NCI-H526 treated with DMSO at 0.1 percent for 48 hours (cell line): ENCODE measurements around the gene IP6K1.
"Not testable (repeated sequence)": the region's sequence is repeated elsewhere in the genome, so short reads cannot be mapped to it uniquely, and the experiment has no call there.

Experiments
- DNase-seq: peaks from one replicate; lab custom pipeline; 2025; lab: John Stamatoyannopoulos, UW

IP6K1 gene

DNA sequence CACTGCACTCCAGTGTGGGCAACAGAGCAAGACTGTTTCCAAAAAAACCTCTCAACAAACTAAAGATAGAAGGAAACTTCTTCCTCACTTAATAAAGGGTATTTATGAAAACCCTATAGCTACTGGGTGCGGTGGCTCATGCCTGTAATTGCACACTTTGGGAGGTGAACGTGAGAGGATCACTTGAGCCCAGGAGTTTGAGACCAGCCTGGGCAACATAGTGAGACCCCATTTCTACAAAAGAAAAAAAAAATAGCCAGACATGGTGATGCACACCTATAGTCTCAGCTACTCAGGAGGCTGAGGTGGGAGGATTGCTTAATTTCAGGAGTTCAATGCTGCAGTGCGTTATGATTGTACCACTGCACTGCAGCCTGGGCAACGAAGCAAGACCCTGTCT, 22.4 kb downstream of the IP6K1 start:
- DNase-seq = no peak

DNA sequence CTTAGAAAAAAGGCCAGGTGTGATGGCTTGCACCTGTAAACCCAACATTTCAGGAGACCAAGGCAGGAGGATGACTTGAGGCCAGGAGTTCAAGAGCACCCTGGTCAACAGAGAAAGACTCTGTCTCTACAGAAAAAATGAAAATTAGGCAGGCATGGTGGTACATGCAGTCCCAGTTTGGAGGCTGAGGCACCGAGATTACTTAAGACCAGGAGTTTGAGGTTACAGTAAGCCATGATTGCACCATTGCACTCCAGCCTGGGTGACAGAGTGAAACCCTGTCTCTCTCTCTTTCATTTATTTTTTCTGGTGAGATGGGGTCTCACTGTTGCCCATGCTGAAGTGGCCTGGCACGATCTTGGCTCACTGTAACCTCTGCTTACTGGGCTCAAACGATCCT, 24.7 kb downstream of the IP6K1 start:
- no peak for DNase-seq

DNA sequence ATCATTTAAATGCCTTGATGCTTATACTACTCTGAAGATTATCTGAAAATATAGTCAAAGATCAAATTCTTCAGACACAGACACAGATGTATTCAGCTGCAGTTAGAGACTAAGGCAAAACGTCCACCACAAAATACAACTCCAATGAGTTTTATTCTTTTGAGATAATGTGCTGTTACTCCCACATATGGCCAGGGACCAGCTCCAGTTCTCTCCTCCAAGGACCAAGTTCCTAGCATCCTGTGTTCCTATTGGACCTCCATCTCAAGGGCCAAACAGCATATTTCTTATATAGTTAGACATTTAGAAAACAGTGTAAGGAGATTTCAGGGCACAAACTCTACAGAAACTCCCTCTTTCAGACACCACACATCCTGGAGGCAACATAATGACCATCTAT, 27.1 kb downstream of the IP6K1 start:
- DNase-seq = no peak

DNA sequence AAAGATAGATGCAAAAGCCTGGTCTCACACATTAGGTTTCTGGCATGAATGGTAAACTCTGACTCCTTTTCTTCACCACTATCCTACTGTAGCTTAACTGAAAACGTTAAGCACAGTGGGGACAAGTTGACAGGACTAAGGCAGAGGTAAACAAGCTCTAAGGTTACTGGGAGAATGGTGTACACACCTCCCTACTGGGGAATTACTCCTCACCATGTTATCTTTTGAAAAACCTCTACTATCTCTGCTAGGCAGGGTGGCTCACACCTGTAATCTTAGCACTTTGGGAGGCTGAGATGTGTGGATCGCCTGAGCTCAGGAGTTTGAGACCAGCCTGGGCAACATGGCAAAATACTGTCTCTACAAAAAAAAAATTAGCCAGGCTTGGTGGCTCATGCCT, 29.1 kb downstream of the IP6K1 start:
- DNase-seq = no peak

DNA sequence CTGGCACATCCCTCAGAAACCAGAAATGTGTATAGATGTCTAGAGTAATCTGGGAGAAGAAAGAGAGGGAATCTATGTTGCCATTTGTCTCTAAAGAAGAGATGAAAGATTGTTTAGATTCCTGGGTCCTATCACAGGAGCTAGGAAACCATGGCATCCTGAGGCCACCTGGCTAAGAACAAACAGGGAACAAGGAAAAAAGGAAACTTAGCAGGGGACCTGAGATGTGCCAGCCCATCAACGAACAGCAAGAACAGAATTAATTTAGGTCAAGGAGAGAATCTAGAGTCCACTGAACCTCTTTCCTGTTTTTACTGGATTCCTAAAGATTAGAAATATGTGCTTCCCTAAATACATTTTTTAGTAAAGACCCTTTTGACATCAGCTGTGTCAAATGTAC, 30.3 kb downstream of the IP6K1 start:
- no peak for DNase-seq

DNA sequence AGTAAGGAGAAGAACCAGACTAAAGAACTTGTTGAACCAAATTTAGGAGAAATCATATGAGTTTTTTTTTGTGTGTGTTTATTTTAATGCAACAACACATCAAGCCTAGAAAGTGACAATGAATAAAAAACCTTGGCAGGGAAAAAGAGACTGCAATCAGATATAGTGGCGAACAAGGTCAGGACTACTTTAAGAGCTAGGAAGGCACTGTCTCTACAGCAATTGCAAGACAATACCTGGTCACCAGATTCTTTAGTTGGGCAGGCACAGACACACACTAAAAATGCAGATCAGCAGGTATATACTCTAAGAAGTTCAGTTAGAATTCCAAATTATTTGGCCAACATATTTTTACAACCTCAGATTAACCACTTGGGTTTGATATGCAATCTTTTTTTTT, 31.8 kb downstream of the IP6K1 start:
- DNase-seq = no peak

DNA sequence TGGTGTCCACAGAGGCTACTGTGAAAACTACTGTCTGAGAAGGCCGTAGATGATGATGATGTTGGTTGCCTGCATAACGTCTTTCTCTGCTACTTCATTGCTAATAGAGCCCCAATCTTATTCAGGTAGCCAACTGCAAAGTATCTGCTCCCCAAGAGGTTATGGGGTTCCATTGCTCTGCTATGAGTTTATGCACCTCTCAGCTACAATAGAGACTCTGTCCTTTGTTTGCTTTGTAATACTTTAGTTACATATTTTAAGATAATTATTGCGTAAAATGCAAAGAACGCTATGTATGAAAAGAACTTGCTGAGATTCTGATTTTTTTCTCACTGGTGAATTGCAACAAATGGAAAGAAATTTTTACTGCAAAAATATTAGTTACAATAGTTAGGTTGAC, 34.8 kb downstream of the IP6K1 start:
- no peak for DNase-seq

DNA sequence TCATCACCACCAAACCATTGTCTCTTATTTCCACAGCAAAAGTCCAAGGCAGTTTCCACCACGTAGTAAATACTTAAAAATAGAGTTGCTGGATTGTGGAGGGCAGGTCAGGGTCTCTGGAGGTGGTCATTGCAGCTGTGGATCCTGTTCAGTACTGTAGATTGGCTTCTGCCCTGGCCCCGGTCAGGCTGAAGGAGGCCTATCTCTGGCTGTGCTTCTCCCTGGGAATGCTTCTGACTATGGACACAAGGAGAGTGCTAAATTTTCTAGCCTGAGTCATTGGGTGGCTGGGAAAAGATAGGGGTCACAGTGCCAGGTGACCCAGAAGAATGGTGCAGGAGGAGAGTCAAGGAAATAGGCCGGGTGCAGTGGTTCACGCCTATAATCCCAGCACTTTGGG, 36.3 kb downstream of the IP6K1 start:
- no peak for DNase-seq

DNA sequence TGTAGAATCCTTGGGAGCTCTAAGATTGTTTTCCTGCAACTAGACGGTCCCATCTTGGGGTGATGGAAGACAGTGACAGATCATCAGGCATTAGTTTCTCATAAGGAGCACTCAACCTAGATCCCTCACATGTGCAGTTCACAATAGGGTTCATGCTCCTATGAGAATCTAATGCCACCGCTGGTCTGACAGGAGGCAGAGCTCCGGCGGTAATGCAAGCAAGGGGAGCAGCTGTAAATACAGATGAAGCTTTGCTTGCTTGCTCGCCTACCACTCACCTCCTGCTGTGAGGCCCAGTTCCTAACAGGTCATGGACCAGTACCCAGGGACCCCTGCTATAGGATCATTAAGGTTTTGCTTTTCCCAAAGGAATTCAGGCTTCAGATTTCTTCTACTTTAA, 37.5 kb downstream of the IP6K1 start:
- not testable (repeated sequence) for DNase-seq

DNA sequence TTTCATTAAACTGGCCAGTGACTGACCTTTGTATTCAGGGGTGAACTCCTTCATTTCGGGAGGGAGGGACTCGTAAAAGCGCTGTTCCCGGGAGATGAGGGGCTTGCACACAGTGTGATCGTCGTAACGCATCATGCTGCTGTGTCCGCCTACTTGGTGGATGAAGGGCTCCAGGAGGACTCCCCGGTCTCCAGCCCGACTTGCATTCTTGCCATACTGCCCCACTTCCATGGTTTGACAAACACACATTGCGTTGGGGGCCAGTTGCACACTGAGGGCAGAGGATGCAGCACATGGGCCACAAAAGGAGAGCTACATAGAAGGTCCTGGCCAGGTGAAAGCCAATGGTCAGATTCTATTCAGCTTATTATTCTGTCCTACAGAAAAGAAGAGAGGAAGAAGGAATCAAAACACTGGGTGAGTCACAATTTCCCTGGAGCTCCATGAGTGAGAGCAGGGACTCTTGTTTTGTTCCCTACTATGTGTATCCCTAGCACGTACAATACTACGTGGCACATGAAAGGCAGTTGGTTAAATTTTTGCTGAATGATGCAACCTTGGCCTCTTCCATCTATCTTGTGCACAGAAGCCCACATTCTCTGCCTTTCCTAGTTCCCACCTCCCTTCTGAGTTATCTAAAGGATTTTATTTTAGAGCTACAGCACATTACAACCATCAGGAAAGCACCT, 38.4 kb downstream of the IP6K1 start:
- no peak for DNase-seq

DNA sequence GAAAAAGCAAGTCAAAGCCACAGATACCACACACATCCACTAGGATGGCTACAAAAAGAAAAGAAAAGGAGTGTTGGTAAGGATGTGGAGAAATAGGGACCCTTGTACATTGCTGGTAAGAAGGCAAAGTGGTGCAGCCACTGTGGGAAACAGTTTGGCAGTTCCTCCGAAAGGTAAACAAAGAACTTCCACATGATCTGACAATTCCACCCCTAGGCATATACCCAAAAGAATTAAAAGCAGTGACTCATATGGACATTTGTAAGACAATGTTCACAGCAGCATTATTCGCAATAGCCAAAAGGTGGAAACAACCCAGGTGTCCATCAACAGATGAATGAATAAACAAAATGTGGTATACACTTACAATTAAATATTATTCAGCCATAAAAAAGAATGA, 40.4 kb downstream of the IP6K1 start:
- no peak for DNase-seq

DNA sequence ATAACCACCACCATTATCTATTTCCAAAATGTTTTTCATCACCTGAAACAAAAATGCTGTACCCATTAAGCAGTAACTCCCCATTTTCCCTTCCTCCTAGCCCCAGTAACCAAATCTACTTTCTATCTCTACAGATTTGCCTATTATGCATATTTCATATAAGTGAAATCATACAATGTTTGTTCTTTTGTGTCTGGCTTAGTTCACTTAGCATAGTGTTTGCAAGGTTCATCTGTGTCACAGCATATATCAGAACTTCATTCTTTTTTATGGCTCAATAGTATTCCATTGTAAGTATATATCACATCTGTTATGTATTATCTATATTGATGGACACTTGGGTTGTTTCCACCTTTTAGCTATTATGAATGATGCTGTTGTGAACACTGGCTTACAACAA, 45.9 kb downstream of the IP6K1 start:
- no peak for DNase-seq

DNA sequence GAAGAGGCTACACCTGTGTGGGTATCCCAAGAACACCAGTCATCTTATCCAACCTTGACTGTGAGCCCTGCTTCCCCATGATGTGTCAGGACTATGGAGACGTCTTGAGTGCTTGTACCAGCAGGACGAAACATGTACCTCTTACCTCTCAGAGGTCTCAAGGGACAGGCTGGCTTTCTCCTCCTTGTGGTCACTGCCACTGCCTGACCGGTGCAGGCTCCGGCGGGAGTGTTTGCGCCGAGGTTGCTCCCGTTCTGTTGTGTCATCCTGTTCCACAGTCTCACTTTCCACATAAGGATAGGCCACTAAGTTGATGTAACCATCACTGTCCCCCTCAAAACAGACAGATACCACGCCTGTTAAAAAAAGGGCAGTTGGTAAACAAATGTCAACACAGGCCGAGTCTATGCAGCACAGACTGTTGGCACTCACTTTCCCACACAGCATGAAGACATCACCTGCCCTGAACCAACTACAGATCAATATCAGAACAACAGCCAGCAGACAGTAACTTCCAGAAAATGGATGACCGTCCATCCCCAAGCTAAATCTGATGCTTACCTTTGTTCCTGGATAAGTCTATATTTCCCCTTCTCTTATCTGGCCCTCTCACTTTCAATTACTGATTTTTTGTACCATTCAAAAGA, 48.2 kb downstream of the IP6K1 start:
- DNase-seq = no peak

DNA sequence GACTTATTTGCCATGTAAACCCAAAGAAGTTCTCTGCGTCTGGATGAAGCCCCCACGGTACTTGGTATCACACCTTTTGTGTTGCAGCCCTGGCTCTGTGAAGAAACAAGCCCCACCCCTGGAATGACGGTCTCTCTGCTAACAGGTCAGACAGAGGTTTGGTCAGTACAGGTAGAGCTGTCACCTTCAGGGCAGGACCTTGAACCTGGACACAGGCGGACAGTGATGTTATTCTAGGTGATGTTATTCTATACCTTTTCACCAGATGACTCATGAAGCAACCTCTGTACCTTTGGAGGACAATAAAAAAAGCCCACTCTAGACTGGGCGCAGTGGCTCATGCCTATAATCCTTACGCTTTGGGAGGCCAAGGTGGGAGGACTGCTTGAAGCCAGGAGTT, 51.6 kb downstream of the IP6K1 start:
- DNase-seq = no peak

DNA sequence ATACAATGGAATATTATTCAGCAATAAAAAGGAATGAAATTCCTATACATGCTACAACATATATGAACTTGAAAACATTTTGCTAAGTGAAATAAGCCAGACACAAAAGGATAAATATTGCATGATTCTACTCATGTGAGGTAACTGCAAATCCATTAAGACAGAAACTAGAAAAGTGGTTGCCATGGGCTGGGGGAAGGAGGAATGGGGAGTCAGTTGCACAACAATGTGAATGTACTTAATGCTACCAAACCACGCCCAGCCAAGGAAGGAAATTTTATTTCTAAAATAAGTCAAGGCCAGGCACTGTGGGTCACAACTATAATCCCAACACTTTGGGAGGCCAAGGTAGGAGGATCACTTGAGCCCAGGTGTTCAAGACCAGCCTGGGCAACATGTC, 52.8 kb downstream of the IP6K1 start:
- no peak for DNase-seq

DNA sequence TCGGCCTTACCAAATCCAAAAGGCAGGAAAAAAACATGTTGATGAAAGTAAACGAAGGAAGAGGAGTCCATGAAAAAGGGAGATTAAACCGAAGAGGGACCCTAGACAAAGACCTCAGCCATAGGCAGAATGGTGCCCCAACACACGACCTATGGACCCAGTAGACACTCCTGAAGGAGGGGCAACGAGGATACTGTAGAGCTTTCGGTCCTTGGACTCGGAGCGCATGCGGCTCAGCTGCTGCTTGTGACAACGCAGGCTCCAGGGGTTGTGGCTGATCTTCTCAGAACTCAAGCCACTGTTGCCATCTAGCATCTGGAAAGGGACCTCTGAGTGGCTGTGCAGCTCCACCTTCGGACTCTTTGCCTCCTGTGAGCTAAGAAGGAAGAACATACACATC, 53.7 kb downstream of the IP6K1 start:
- no peak for DNase-seq

DNA sequence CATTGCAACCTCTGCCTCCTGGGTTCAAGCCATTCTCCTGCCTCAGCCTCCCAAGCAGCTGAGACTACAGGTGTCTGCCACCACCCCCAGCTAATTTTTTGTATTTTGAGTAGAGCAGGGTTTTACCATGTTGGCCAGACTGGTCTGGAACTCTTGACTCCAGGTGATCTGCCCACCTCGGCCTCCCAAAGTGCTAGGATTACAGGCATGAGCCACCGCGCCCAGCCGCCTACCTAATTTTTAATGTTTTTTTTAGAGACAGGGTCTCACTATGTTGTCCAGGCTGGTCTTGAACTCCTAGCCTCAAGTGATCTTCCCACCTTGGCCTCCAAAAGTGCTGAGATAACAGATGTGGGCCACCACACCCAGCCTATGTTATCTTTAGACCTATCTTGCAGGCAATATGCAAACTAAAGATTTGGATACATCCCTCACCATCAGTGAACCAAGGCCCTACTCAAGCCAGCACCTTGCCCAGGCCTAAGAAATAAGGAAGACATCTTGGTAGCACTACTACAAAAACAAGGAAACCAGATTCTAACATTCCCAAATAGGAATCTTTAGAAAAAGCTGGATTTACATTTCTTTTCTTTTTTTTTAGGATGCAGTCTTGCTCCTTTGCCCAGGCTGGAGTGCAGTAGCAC, 56.3 kb downstream of the IP6K1 start:
- no peak for DNase-seq

DNA sequence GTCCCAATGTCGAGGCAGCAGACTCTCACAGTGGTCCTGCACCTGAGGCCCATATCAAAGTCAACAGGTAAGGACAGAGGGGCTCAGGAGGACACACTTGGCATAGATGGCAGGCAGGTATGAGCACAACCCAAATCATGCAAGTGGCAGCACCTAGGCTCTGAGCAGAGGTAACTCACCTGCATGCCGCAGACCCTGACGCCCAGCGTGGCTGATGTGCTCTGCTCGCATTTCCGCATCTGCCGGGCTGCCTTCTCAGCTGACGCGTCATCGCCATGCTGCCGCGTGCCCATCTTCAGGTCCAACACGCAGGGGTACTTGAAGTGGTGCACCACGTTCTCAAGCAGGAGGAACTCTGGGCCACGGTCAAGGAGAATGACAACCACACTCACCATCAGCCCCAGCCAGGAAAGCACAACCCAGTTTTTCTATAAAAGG, 58.4 kb downstream of the IP6K1 start:
- no peak for DNase-seq

DNA sequence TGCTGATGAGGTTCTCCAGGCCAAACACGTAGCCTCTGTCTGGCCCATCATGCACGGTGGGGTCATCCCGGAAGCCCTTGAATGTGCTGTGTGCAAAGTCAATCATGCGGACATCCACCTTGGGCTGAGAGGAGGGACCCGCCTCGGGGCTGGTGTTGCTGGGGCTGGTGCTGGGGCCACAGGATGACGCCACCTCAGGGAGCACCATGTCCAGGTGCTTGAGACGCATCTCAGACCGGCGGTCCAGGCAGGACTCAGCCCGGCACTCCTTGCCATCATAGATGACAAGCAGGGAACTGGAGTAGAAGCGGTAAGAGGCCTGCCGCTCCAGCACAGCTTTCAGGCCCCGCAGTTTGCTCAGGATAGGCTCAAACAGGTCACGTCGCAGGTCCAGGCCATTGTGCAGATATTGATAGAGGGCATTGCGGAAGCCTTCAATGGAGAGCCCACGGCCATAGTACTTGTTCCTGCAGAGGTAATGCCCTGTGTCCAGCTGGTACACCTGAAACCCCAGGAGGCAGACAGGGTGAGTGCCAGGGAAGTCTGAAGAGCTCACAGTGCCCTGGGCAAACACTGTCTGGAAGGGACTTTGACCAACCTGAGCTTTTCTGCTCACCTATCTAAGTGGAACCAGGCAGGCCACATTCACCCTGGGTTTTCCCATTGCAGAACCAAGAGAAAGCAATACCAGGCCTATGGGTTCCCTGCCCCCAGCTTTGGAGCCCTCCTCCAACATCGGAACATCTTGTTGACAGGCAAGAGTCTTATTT, 59.0 kb downstream of the IP6K1 start:
- no peak for DNase-seq

DNA sequence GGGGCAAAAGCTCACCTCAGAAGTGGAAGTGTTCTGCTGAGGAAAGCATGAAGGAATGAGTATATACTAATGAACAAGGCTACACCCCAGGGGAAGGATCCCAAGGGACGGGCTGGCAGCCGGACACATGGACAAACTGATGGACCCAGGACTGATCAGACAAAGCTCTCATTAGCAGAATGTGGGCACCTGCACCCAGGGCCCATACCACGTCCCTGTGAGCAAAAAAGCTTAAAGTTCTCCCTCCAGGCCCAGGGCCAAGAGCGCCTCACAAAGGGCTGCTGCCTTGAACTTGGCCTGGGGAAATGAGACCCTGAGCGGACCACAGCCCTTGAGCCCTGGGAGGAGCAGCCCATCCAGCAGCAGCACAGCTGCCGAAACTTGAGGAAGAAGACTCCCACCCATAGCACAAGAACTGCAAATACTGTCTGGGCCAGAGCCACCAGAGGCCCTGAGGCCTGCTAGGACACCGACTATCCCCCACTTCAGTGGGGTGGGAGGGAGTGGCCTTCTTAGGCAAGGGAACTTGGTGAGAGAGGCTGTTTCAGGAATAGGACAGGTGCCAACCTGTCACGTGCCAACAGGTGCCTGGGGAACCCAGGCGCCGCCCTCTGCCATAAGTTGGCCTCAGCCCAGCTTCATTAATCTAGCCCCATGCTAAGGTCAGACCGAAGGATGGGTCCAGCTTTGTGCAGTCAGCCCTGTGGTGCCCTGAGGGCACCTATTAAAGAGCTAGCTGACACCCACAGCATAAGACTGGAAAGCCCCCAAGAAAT, 60.2 kb downstream of the IP6K1 start:
- no peak for DNase-seq

DNA sequence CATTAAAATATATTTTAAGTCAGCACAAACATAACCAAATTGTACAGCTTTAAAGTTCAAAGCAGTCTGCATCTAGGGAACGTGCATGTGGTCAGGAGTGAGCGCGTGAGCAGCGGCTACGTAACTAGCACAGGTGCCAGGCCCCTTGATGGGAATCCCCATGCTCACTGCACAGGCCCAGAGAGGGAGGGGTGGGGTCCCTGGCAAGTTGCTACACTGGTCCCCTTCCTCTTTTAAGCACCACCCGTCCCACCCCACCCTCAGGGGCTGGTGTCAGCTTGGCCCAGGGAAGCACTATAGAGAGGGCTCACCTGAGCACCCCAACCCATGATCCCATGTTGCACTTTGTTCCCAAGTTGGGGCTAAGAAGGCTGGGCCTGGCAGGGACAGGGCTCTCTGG, 61.8 kb downstream of the IP6K1 start:
- no peak for DNase-seq
